NCI-H748 (cell line): Measurements from ENCODE around the gene RELB.
A peak's percentile ranks its signal among the peaks of the same experiment; 100 is the strongest.

Experiments used
- DNase-seq: peaks from one replicate; lab custom pipeline; 2025; ENCODE audit not compliant: unreplicated experiment; lab: John Stamatoyannopoulos, UW

RELB gene

GRCh38 chr19:45021971-45022370 lies 20.7 kb downstream of the RELB start:
- DNase-seq = no peak

DNA sequence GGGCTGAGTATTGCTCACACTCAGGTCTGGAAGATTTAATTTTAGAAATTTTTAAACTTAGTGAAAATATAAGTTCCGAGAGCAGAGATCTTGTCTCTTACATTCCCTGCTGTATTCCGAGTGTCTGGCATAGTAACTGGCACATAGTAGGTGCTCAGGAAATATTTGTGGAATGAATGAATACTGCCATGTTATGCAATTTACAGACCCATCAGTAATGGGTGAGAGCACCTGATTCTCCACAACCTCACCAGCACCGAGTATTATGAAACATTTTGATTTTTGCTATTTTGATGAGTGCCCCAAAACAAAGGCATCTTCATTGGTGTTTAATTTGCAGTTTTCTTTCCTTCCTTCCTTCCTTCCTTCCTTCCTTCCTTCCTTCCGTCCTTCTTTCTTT lies 21.8 kb downstream of the RELB start:
- no peak for DNase-seq

GRCh38 chr19:45025264-45025663 lies 24.0 kb downstream of the RELB start:
- DNase-seq = no peak

DNA sequence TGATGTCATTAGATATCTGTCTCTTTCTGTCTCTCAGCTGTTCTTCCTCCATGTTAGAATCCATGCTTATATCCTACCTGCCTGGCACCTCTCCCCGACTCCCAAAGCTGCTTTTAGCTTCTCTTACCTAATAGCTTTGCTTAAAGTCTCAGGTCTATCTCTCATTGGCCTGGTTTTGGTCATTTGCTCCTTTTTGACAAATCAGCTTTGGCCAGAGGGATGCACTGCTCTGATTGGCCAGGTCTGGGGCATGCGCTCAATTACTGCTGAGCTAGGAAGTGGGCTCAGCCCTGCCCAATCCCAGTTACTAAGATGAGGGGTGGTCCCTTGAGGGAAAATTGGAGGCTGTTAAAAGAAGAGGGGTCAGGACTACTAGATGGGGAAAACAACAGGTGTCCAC lies 26.1 kb downstream of the RELB start:
- no peak for DNase-seq

DNA sequence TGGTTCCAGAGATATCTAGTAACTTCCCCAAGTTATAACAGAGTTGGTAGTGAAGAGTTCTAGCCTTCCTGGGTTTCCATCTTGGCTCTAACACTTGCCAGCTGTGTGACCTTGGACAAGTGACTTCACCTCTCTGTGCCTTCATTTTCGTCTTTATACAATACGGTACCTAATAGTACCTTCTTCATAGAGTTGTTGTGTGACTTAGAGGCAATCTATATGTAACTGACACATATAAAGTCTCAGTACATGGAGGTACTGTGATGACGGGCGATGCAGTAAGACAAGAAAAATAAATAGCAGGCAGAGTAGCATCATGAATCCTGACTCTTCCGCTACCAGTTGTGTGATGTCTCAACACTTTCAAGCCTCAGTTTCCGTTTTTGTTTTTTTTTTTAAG lies 29.6 kb downstream of the RELB start:
- DNase-seq = no peak

DNA sequence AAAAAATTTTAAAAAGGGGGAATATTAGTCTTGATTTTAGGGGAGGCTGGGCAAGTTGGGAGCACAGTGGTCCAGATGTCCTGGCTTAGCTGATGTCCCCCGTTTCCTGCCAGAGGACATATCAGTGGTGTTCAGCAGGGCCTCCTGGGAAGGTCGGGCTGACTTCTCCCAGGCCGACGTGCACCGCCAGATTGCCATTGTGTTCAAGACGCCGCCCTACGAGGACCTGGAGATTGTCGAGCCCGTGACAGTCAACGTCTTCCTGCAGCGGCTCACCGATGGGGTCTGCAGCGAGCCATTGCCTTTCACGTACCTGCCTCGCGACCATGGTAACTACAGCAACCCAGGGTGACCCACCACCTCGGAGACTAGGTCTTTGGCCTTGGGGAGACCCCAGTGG lies 31.2 kb downstream of the RELB start:
- DNase-seq = no peak

DNA sequence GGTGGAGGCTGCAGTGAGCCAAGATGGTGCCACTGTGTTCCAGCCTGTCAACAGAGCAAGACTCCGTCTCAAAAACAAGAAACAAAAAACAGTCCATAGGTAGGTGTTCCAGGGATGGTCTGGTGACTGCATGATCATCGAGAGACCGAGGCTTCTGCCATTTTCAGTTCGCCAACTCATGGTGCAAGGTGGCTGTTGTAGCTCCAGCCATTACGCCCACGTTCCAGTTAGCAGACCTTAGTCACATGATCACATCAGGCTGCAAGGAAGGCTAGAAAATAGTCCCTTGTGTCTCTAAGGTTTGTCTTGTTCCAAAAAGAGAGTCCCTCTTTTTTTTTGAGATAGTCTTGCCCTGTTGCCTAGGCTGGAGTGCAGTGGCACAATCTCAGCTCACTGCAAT lies 34.5 kb downstream of the RELB start:
- DNase-seq = no peak

DNA sequence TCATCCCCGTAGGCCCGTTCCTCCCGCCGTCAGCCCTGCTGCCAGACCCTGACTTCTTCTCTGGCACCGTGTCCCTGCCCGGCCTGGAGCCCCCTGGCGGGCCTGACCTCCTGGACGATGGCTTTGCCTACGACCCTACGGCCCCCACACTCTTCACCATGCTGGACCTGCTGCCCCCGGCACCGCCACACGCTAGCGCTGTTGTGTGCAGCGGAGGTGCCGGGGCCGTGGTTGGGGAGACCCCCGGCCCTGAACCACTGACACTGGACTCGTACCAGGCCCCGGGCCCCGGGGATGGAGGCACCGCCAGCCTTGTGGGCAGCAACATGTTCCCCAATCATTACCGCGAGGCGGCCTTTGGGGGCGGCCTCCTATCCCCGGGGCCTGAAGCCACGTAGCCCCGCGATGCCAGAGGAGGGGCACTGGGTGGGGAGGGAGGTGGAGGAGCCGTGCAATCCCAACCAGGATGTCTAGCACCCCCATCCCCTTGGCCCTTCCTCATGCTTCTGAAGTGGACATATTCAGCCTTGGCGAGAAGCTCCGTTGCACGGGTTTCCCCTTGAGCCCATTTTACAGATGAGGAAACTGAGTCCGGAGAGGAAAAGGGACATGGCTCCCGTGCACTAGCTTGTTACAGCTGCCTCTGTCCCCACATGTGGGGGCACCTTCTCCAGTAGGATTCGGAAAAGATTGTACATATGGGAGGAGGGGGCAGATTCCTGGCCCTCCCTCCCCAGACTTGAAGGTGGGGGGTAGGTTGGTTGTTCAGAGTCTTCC lies 36.3 kb downstream of the RELB start:
- DNase-seq = no peak

DNA sequence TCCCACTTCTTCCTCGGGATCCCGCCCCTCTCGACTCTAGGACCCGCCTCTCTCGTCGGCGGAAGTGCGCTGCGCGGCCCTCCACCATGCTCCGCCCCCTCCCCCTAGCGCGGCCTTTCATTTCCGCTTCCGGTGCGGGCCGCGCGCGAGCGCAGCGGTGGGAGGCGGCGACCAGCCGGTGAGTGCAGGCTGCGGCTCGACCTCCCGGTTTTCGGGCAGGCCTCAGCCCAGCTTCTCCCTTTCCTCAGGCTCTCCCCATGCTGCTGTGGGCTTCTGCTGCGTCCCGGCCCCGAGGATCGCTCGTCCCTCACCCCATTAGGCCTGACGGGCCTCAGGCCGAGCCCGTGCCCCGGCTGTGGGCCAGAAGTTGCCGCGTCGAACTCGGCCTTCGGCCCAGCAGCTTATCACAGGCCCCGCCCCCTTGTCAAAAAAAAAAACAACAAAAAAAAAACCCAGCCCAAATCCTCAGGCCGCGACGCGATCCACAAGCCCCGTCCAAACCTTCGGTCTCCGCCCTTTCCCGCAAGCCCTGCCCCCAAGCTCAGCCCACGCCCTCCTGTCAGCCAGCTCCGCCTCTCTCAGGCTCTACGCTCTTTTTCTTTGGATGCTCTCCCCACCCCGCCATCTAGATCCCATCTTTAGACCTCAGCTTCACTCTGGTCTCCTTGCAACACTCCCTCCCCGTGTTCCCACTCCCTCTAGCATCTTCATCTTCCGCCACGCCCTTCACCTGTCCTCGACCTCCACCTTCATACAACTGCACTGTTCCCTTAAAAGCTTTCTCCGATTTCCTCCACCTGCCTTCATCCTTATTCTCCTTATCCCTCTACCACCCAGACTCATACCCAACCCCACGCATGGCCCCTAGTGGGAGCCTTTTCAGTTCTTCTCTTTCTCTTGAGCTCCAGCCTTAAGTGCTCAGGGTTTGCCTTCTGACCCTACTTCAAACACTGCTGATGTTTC lies 37.9 kb downstream of the RELB start, which contains the start of gene CLASRP:
TSS of gene CLASRP (plus strand) at position 115 of the 963 bp plus-strand sequence. CDS start 1,168 bp downstream, outside the sequence.
- peak; percentile 92 for DNase-seq

- DNase-seq = no peak
These were observed 39.0 kb downstream of the RELB start for GRCh38 chr19:45040059-45040771.

DNA sequence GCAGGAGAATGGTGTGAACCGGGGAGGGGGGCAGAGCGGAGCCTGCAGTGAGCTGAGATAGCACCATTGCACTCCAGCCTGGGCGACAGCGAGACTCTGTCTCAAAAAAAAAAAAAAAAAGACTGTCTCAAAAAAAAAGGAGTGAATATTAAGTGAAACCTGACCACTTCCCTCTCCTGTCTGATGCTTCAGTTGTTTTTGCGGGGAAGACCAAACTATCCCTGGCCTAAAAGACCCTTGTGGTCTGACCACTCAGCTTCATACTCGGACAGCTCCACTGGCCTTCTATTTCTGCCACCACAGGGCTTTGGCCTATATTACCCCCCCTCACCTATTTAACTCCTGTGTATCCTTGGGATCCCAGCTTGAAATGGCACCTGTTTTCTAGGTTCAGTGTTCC lies 39.9 kb downstream of the RELB start:
- DNase-seq = no peak

- no peak for DNase-seq
These were observed 44.5 kb downstream of the RELB start for GRCh38 chr19:45045671-45046353.

- no peak for DNase-seq
These were observed 45.1 kb downstream of the RELB start for GRCh38 chr19:45046355-45046754.

GRCh38 chr19:45047188-45047797 lies 46.0 kb downstream of the RELB start:
- DNase-seq = no peak

- DNase-seq = no peak
These were observed 47.9 kb downstream of the RELB start for GRCh38 chr19:45049073-45049736.

DNA sequence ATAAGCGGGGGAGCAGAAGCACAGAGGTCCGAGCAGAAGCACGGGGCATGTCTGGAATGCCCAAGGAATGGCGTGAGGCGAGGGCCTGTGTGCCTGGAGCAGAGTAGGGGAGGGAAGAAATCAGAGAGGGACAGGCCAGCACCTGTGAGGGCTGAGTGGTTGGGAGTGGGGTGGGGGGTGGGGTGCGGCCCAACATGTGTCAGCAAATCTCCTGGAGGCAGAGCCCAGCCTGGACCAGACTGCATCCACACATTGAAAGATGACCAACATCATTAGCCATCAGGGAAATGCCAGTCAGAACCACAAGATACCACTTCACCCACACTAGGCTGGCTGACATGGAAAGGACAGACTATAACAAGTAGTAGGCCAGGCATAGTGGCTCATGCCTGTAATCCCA lies 48.8 kb downstream of the RELB start:
- no peak for DNase-seq

DNA sequence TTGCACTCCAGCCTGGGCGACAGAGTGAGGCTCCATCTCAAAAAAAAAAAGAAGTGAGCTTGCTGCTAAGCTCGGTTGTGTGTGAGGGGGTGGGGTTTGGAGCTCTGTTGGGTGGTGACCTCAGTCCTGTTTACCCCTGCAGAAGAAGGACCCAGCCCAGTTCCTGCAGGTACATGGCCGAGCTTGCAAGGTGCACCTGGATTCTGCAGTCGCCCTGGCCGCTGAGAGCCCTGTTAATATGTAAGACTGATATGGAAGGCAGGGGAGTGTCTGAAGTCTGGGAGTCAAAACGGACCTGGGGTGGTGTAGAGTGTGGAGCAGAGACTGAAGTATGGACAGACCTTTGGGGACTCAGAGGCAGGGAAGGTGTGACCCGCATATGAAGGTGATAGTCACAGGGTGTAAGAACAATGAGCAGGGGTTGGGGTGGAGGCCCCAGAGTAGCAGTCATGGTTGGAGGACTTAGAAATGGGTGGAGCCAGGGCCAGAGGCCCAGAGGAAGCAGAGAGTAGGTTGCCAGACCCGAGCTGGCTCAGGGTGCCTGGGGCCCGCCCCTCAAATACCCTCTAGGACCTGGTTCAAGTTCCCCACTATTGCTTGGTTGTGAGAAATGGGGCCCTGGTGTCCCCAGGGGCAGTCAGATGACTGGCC lies 50.8 kb downstream of the RELB start:
- DNase-seq = no peak

DNA sequence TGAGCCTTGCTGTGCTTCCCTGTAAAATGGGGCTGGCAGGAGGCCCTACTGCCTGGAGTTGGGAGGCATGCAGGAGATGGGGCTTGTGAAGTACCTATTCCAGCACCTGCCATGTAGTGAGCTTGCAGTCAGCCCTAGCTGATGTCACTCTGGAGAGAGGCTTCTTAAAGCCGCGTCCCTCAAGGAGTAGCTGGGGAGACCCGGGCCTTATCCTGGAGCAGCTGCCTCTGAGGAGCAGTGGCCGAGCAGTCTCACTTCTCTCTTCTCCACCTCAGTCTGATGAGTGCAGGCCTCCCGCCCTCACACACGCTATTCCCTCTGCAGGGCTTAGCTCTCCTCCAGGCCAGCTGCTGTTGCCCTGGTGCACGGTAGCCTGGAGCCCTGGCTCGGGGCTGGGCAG lies 55.6 kb downstream of the RELB start:
- DNase-seq = no peak

- DNase-seq = no peak
These were observed 56.2 kb downstream of the RELB start for GRCh38 chr19:45057444-45057843.
